Measurements from ENCODE around the gene SDK1.

GRCh38 chr7:3378390-3379150, 77.5 kb downstream of the SDK1 start:
- TF ChIP-seq POLR2AphosphoS5 (IDR thresholded peaks at IDR 0.05) (no peak), POLR2A (IDR thresholded peaks at IDR 0.05) (no peak), EP300 (IDR thresholded peaks at IDR 0.05) (no peak)
- TF ChIP-seq, protein P1, sequence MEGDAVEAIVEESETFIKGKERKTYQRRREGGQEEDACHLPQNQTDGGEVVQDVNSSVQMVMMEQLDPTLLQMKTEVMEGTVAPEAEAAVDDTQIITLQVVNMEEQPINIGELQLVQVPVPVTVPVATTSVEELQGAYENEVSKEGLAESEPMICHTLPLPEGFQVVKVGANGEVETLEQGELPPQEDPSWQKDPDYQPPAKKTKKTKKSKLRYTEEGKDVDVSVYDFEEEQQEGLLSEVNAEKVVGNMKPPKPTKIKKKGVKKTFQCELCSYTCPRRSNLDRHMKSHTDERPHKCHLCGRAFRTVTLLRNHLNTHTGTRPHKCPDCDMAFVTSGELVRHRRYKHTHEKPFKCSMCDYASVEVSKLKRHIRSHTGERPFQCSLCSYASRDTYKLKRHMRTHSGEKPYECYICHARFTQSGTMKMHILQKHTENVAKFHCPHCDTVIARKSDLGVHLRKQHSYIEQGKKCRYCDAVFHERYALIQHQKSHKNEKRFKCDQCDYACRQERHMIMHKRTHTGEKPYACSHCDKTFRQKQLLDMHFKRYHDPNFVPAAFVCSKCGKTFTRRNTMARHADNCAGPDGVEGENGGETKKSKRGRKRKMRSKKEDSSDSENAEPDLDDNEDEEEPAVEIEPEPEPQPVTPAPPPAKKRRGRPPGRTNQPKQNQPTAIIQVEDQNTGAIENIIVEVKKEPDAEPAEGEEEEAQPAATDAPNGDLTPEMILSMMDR (IDR thresholded peaks at IDR 0.05) = no peak
